ENCODE results near the gene PNPLA3. TPM values are rescaled to one million over a fixed set of nuclear protein-coding genes. Genes with fewer than 3 reads are reported as not detected.

The PNPLA3 gene
- total and polyA plus RNA-seq, 9 of the 15 experiments (the other 6 are each of a cell fraction or from before 2014, with no cell fraction given): 0.20 to 0.48 (median 0.38) TPM; not detected in 6

DNA sequence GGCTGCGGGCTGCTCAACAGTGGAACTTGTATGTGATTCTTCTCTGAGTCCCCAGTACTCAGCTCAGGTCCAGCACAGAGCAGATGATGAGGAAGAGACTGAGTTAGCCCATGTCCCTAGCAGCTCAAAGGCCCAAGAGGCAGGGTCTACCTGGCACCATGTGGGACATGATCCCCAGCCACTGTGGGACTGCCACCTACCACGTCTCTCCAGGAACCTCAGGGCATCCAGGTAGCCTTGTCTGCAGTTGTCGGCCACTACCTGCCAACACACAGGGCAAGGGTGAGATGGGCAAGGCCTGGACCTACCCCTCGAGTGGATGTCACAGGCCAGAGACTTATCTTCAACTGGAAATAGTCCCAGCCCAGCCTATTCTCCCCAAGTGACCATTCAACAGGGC is 36.2 kb upstream of the PNPLA3 start:
- Histone ChIP-seq H3K27ac (ENCODE audit: extremely low read depth, low read depth, low read length) (no peak overlapping the region), H3K9me3 (replicated peaks; ENCODE audit: control insufficient read depth, insufficient read depth, low read depth, low read length) (no peaks in the 10 kb centered on the region), H3K4me1 (replicated peaks in 1 of 2; ENCODE audit: control insufficient read depth in 2 of 2, insufficient read depth in 2 of 2, low read length in 2 of 2) (peaks cover 0 to 15% of the 10 kb centered on the region in 2 experiments; a peak in 2 of 5 replicates), H3K4me3 (no peak overlapping the region), H3K9ac (ENCODE audit: insufficient read depth in 1 of 2, low read depth in 2 of 2, low read length in 2 of 2) (no peak overlapping the region), H3K9me1 (ENCODE audit: control insufficient read depth, insufficient read depth, low read length) (no peaks in the 10 kb centered on the region), H3K36me3 (ENCODE audit: control insufficient read depth, insufficient read depth, low read length) (no peaks in the 10 kb centered on the region), H3K79me2 (ENCODE audit: control insufficient read depth, insufficient read depth, low read length) (no peaks in the 10 kb centered on the region), H4K20me1 (replicated peaks; ENCODE audit: control insufficient read depth, insufficient read depth, low read length) (peaks cover 6% of the 10 kb centered on the region; the same call in 1 of the 2 replicates), H2AFZ (ENCODE audit: low read depth, low read length) (no peak overlapping the region), H3K4me2 (ENCODE audit: insufficient read depth, low read length) (no peak overlapping the region), H3K27me3 (ENCODE audit: control insufficient read depth in 2 of 2, insufficient read depth in 2 of 2, low read length in 2 of 2) (peaks cover 0 to 4% of the 10 kb centered on the region in 2 experiments; a peak in 1 of 5 replicates)
- TF ChIP-seq ETS2 (tag; IDR thresholded peaks at IDR 0.05; ENCODE audit: borderline replicate concordance, poor library complexity, severe bottlenecking) (no peak), NELFE (IDR thresholded peaks at IDR 0.05; ENCODE audit: insufficient read depth, insufficient read length) (no peak), NCOA1 (IDR thresholded peaks at IDR 0.05; ENCODE audit: low read depth) (no peak), CXXC5 (CRISPR knock-in tag; IDR thresholded peaks at IDR 0.05) (no peak)
- TF ChIP-seq, protein P1, sequence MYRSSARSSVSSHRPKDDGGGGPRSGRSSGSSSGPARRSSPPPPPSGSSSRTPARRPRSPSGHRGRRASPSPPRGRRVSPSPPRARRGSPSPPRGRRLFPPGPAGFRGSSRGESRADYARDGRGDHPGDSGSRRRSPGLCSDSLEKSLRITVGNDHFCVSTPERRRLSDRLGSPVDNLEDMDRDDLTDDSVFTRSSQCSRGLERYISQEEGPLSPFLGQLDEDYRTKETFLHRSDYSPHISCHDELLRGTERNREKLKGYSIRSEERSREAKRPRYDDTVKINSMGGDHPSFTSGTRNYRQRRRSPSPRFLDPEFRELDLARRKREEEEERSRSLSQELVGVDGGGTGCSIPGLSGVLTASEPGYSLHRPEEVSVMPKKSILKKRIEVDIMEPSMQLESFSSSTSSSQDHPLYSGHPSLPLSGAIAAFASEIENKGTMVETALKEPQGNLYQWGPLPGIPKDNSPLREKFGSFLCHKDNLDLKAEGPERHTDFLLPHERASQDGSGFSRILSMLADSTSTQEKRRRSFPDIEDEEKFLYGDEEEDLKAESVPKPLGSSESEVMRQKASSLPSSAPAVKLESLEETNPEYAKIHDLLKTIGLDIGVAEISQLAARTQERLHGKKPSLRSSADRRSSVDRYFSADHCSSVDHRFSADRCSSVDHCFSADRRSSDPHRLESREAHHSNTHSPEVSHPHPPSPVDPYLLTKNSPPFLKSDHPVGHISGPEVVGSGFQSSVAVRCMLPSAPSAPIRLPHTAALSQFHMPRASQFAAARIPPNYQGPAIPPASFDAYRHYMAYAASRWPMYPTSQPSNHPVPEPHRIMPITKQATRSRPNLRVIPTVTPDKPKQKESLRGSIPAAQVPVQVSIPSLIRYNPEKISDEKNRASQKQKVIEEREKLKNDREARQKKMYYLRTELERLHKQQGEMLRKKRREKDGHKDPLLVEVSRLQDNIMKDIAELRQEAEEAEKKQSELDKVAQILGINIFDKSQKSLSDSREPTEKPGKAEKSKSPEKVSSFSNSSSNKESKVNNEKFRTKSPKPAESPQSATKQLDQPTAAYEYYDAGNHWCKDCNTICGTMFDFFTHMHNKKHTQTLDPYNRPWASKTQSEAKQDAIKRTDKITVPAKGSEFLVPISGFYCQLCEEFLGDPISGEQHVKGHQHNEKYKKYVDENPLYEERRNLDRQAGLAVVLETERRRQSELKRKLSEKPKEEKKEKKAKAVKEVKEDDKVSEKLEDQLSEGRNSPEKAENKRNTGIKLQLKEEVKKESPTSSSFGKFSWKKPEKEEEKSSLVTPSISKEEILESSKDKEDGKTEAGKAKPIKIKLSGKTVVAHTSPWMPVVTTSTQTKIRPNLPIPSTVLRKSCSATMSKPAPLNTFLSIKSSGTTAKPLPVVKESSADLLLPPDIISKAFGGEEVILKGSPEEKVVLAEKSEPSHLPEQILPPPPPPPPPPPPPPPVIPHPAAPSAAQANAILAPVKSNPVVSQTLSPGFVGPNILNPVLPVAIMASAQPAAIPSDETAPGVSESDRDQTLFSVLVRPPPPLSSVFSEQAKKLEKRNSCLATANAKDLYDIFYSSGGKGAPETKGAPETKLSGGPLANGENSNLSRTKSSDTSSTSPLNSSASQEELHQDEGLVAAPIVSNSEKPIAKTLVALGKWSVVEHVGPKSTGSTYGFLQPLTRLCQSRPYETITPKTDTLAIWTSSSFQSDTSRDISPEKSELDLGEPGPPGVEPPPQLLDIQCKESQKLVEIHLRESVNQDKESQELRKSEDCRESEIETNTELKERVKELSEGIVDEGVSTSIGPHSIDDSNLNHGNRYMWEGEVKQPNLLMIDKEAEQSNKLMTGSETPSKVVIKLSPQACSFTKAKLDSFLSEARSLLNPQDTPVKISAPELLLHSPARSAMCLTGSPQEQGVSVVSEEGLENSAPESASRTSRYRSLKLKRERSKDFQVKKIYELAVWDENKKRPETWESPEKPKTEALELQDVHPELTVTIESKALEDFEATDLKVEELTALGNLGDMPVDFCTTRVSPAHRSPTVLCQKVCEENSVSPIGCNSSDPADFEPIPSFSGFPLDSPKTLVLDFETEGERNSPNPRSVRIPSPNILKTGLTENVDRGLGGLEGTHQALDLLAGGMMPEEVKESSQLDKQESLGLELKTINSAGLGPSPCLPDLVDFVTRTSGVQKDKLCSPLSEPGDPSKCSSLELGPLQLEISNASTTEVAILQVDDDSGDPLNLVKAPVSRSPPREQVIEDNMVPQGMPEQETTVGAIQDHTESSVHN (IDR thresholded peaks at IDR 0.05; ENCODE audit: borderline replicate concordance in 1 of 2, low read depth in 1 of 2): no peak
- in situ Hi-C loops (cut with MboI) (no loop called here), intact Hi-C loops (cut with micrococcal nuclease) (loop anchor here (10.0 kb wide), 1 partner anchor 737 kb away; no protein-coding TSS in a partner anchor)
- 0% methylated on average over 3 of the region's 4 CpGs for WGBS (ENCODE audit: insufficient coverage, low coverage, missing lambda C conversion rate)
- FAIRE-seq: no peak
- ChIA-PET CTCF (ENCODE audit: low intra/inter-chr PET ratio) (no interaction called here), POLR2A (no interaction called here)
- no peak for DNase-seq (ENCODE audit: extremely low read depth in 1 of 4, low spot score in 3 of 4)
- no TSS peak for BruUV-seq (replicated peaks)
- no peak for ATAC-seq

All from K562 (cell line).